Stimulated activated CD4-positive, alpha-beta T cell treated with anti-CD3 and anti-CD28 coated beads, Interleukin-2, amount 100 ng/mL, for 24 hours (primary cell): Measurements from ENCODE around the gene KRTAP20-3.

Experiments used
- DNase-seq, 2 donors: peaks; one replicate each; pipeline ENCODE4 v3.0.0-alpha.2; 2020

The KRTAP20-3 gene

DNA sequence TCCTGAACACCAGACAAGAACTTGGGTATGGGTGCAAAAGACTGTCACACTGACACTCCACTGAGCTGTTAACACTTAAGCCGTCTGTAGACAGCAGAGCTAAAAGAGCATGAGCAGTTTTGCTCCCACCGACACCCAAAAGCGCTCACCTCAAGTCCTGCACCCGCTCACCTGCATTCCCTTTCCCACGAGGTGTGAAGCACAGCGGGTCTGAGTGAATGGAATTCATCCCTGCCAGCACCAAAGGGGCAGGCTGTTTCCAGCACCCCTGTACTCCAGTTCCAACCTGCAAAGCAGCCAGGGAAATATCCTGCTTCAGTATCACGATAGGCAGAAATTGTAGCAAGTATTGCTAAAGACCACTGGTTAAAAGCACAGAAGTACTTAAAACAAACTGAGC is 47.2 kb downstream of the KRTAP20-3 start:
- DNase-seq = no peak
